ENCODE results near the gene RLF. TPM values are rescaled to one million over a fixed set of nuclear protein-coding genes. Genes with fewer than 3 reads are reported as not detected.

RLF gene
- total RNA-seq, 2 experiments from 2014 or later: 42.7 to 44.8 TPM

- H3K4me3 Mint-ChIP-seq: no peak overlapping the region
These were observed 112.5 kb downstream of the RLF start for GRCh38 chr1:40273547-40274166.

GRCh38 chr1:40274331-40274730 is 113.1 kb downstream of the RLF start:
- Histone ChIP-seq H3K4me1 (ENCODE audit: insufficient read depth, low read length) (no peaks in the 10 kb centered on the region), H3K27me3 (ENCODE audit: control insufficient read depth in 1 of 2, insufficient read depth in 2 of 2, low read length in 2 of 2) (no peaks in the 10 kb centered on the region), H3K9me3 (ENCODE audit: control insufficient read depth in 1 of 2, insufficient read depth in 1 of 2, low read length in 2 of 2) (no peaks in the 10 kb centered on the region), H3K27ac (ENCODE audit: low read depth in 1 of 2, low read length in 2 of 2) (no peak overlapping the region), H3K4me3 (ENCODE audit: low read length) (no peak overlapping the region), H3K36me3 (ENCODE audit: insufficient read depth, low read length) (peaks cover 50% of the 10 kb centered on the region)
- Mint-ChIP-seq H3K27ac (no peak overlapping the region), H3K27me3 (no peaks in the 10 kb centered on the region), H3K36me3 (ENCODE audit: low read depth) (peaks cover 76% of the 10 kb centered on the region), H3K4me1 (ENCODE audit: low read depth) (no peaks in the 10 kb centered on the region), H3K4me3 (no peak overlapping the region), H3K9me3 (no peaks in the 10 kb centered on the region)
- intact Hi-C loops (cut with DNase I, micrococcal nuclease): no loop called here
- ChIA-PET POLR2A (interaction anchor here (1.2 kb wide), 1 partner anchor 42 kb away, joined by 3 read pairs; no protein-coding TSS in a partner anchor), CTCF (no interaction called here)
- ATAC-seq (ENCODE audit: poor library complexity) (no peak), DNase-seq (no peak)
- TF ChIP-seq CTCF (IDR thresholded peaks at IDR 0.05): no peak

More at GRCh38 chr1:40273547-40274166, 112.5 kb downstream of the RLF start:
- intact Hi-C loops (cut with DNase I, micrococcal nuclease): no loop called here
- POLR2A ChIA-PET: interaction anchor here (1.2 kb wide), 1 partner anchor 43 kb away, joined by 3 read pairs; no protein-coding TSS in a partner anchor
- Histone ChIP-seq H3K27ac (ENCODE audit: low read depth in 1 of 2, low read length in 2 of 2) (no peak overlapping the region), H3K4me1 (ENCODE audit: insufficient read depth, low read length) (no peaks in the 10 kb centered on the region), H3K36me3 (ENCODE audit: insufficient read depth, low read length) (peaks cover 52% of the 10 kb centered on the region), H3K4me3 (ENCODE audit: low read length) (no peak overlapping the region), H3K27me3 (ENCODE audit: control insufficient read depth in 1 of 2, insufficient read depth in 2 of 2, low read length in 2 of 2) (no peaks in the 10 kb centered on the region), H3K9me3 (ENCODE audit: control insufficient read depth in 1 of 2, insufficient read depth in 1 of 2, low read length in 2 of 2) (no peaks in the 10 kb centered on the region)
- CTCF ChIA-PET: no interaction called here
- no peak for ATAC-seq (ENCODE audit: poor library complexity)
- Mint-ChIP-seq H3K36me3 (ENCODE audit: low read depth) (peaks cover 69% of the 10 kb centered on the region), H3K4me1 (ENCODE audit: low read depth) (no peaks in the 10 kb centered on the region), H3K27ac (no peak overlapping the region), H3K9me3 (no peaks in the 10 kb centered on the region), H3K27me3 (no peaks in the 10 kb centered on the region)
- TF ChIP-seq CTCF (IDR thresholded peaks at IDR 0.05): no peak
- no peak for DNase-seq

GRCh38 chr1:40276122-40276521 is 114.9 kb downstream of the RLF start:
- TF ChIP-seq CTCF (IDR thresholded peaks at IDR 0.05): no peak

More at GRCh38 chr1:40276122-40276521, 114.9 kb downstream of the RLF start:
- no peaks in the 10 kb centered on the region for H3K9me3 ChIP-seq (ENCODE audit: control insufficient read depth in 1 of 2, insufficient read depth in 1 of 2, low read length in 2 of 2)
- peaks cover 38% of the 10 kb centered on the region for H3K36me3 ChIP-seq (ENCODE audit: insufficient read depth, low read length)
- Mint-ChIP-seq H3K27me3 (no peaks in the 10 kb centered on the region), H3K4me3 (no peak overlapping the region), H3K4me1 (ENCODE audit: low read depth) (no peaks in the 10 kb centered on the region), H3K9me3 (no peaks in the 10 kb centered on the region), H3K27ac (no peak overlapping the region), H3K36me3 (ENCODE audit: low read depth) (peaks cover 72% of the 10 kb centered on the region)
- ChIA-PET POLR2A (no interaction called here), CTCF (interaction anchor here (1.0 kb wide), 1 partner anchor 63 kb away, joined by 4 read pairs; no protein-coding TSS in a partner anchor)
- no peaks in the 10 kb centered on the region for H3K27me3 ChIP-seq (ENCODE audit: control insufficient read depth in 1 of 2, insufficient read depth in 2 of 2, low read length in 2 of 2)
- no peaks in the 10 kb centered on the region for H3K4me1 ChIP-seq (ENCODE audit: insufficient read depth, low read length)
- intact Hi-C loops (cut with DNase I, micrococcal nuclease): no loop called here
- ATAC-seq (ENCODE audit: poor library complexity) (no peak), DNase-seq (no peak)
- no peak overlapping the region for H3K4me3 ChIP-seq (ENCODE audit: low read length)
- no peak overlapping the region for H3K27ac ChIP-seq (ENCODE audit: low read depth in 1 of 2, low read length in 2 of 2)

All from CD4-positive, alpha-beta T cell (primary cell).